Measurements from ENCODE around the gene MGAT4A.

GRCh38 chr2:98761909-98762308 is 31.0 kb upstream of the MGAT4A start:
- TF ChIP-seq CTCF (IDR thresholded peaks at IDR 0.05) (no peak), POLR2A (IDR thresholded peaks at IDR 0.05) (no peak)
